H1 (cell line): ENCODE measurements around the gene LCN12.

Source experiments
- ATF2 ChIP-seq: IDR thresholded peaks from 2 replicates; pipeline ENCODE4 v1.6.1; 2012; ENCODE audit warnings: low read length, inconsistent platforms
- CREB1 ChIP-seq: IDR thresholded peaks from 2 replicates; pipeline ENCODE4 v1.6.1; 2012; ENCODE audit warnings: inconsistent platforms
- CTCF ChIP-seq, 3 experiments: IDR thresholded peaks; 1 replicate in 2 of 3; 2 replicates in 1 of 3; pipeline versions ENCODE4 v1.5.1 to v1.6.1; 2011; ENCODE audit warnings: low read length in 3 of 3, mild to moderate bottlenecking in 3 of 3, inconsistent platforms in 2 of 3, low read depth in 1 of 3, moderate library complexity in 1 of 3; ENCODE audit not compliant: insufficient read depth in 1 of 3; ENCODE audit errors: control extremely low read depth in 1 of 3
- E2F6 ChIP-seq: IDR thresholded peaks from 2 replicates; pipeline ENCODE4 v1.6.1; 2012; ENCODE audit warnings: inconsistent platforms
- EP300 ChIP-seq, 2 experiments: IDR thresholded peaks; 1 replicate in 1 of 2; 2 replicates in 1 of 2; pipeline ENCODE4 v1.6.1; 2011 to 2012; ENCODE audit warnings: low read depth in 2 of 2, low read length in 2 of 2, mild to moderate bottlenecking in 2 of 2, borderline replicate concordance in 1 of 2, inconsistent platforms in 1 of 2, moderate library complexity in 1 of 2
- JUN ChIP-seq: IDR thresholded peaks from 2 replicates; pipeline ENCODE4 v1.6.1; 2011; ENCODE audit warnings: low read depth, mild to moderate bottlenecking, improper control_type of control experiment, low read length
- POLR2A ChIP-seq, 2 experiments: IDR thresholded peaks; 1 replicate in 1 of 2; 2 replicates in 1 of 2; pipeline ENCODE4 v1.6.1; 2011; ENCODE audit warnings: low read depth in 2 of 2, low read length in 2 of 2, mild to moderate bottlenecking in 2 of 2; ENCODE audit errors: control extremely low read depth in 1 of 2
- RNF2 ChIP-seq: fragments of 200-900, 300-1000 bp; sonication (generic); IDR thresholded peaks from 2 replicates; pipeline ENCODE4 v1.7.1; 2016; ENCODE audit warnings: borderline replicate concordance, low read depth, mild to moderate bottlenecking, antibody characterized with exemption, low read length; ENCODE audit not compliant: poor library complexity, severe bottlenecking; ENCODE audit errors: missing control alignments
- SIN3A ChIP-seq, 2 experiments: IDR thresholded peaks in 1 of 2; conservative IDR thresholded peaks in 1 of 2; 2 replicates each; pipeline ENCODE4 v1.6.1; 2011 to 2012; ENCODE audit warnings: low read length in 2 of 2, improper control_type of control experiment in 1 of 2, low read depth in 1 of 2, mild to moderate bottlenecking in 1 of 2
- SP2 ChIP-seq: IDR thresholded peaks from 2 replicates; pipeline ENCODE4 v1.6.1; 2012; ENCODE audit warnings: mild to moderate bottlenecking, low read length, inconsistent platforms
- TEAD4 ChIP-seq: IDR thresholded peaks from 2 replicates; pipeline ENCODE4 v1.6.1; 2012; ENCODE audit warnings: low read depth, low read length, inconsistent platforms, mixed read lengths

DNA sequence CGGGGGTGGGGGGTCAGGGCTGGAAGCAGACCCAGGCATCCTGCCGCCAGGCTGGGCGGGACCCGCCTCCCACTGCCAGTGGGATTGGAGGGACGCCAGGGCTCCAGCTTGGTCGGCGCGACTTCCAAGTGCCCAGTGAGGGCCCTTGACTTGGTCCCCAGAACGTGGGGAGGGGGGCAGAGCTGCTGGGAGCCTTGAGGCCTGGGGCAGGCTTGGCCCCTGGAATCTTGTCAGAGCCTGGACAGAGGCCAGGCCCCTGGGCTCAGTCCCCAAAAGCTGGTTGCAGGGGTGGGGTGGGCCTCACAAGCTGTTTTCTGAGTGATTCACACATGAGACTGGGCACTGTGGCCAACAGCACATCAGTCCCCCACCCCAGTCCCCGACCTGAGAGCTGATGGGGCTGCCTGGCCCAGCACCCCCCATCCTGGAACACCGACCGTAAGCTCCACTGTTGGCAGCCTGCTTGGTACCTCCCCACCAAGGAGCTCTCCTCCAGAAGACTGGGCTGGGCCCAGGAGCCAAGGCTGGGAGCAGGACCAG is 43.8 kb downstream of the LCN12 start:
- no peak for TF ChIP-seq CTCF (IDR thresholded peaks at IDR 0.05; ENCODE audit: control extremely low read depth in 1 of 3, insufficient read depth in 1 of 3, low read depth in 1 of 3, low read length in 3 of 3)
- TF ChIP-seq TEAD4, result no peak
- no peak for TF ChIP-seq SP2
- TF ChIP-seq POLR2A (IDR thresholded peaks at IDR 0.05; ENCODE audit: control extremely low read depth in 1 of 2, low read depth in 2 of 2, low read length in 2 of 2), result no peak
- TF ChIP-seq CREB1, result no peak
- TF ChIP-seq EP300 (IDR thresholded peaks at IDR 0.05; ENCODE audit: borderline replicate concordance in 1 of 2, low read depth in 2 of 2, low read length in 2 of 2), result no peak
- no peak for TF ChIP-seq E2F6
- TF ChIP-seq ATF2, result no peak
- TF ChIP-seq JUN, result no peak
- no peak for TF ChIP-seq SIN3A (conservative IDR thresholded peaks at IDR 0.05 in 1 of 2, IDR thresholded peaks at IDR 0.05 in 1 of 2; ENCODE audit: low read depth in 1 of 2, low read length in 2 of 2)
- TF ChIP-seq RNF2, result no peak
